ENCODE data around the gene REC8. TPM values are rescaled to one million over a fixed set of nuclear protein-coding genes. Genes with fewer than 3 reads are reported as not detected.

Gene REC8
- total RNA-seq, 1 experiment from 2014 or later = 37.5 TPM

DNA sequence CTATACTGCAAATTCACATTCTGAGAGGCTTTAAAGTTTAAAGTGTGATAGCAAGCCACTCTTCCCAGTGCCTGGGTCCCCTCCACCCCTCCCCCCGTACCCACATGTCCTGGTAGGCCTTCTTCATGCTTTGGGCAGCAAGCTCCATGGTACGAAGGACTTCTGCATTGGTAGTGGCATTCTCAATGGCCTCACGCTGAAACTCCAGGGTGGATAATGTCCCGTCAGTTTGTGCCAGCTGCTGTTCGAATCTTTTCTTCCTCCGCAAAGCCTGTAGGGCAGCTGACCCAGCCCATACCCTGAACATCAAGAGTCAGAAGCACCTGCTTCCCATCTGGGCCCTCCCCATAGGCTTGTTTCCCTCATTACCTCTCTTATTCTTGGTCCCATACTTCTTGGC is 39.4 kb downstream of the REC8 start:
- DNase-seq = no peak

GRCh38 chr14:24212924-24213865 is 41.3 kb downstream of the REC8 start, which contains the start of gene CHMP4A:
CHMP4A (minus strand) TSS chr14:24213488; CDS start chr14:24213439, 49 bp downstream.
- DNase-seq = peak; percentile 96
- H3K27me3 Mint-ChIP-seq (ENCODE audit: unreplicated experiment) = no peaks in the 10 kb centered on the region
- H3K4me3 Mint-ChIP-seq (ENCODE audit: low read depth, unreplicated experiment) = peak within 1 kb of the TSS; percentile 86
- CTCF ChIA-PET = interaction anchor here (0.6 to 1.3 kb wide), 4 partner anchors 17 to 794 kb away, joined by 3 read pairs; partner anchors contain the start of genes TINF2 and TM9SF1
- H3K27ac Mint-ChIP-seq (ENCODE audit: unreplicated experiment) = peak within 1 kb of the TSS; percentile 90
- H3K4me1 Mint-ChIP-seq (ENCODE audit: low read depth, unreplicated experiment) = peaks cover 12% of the 10 kb centered on the region
- no TSS peak for BruUV-seq (replicated peaks)
- TF ChIP-seq, protein P1, sequence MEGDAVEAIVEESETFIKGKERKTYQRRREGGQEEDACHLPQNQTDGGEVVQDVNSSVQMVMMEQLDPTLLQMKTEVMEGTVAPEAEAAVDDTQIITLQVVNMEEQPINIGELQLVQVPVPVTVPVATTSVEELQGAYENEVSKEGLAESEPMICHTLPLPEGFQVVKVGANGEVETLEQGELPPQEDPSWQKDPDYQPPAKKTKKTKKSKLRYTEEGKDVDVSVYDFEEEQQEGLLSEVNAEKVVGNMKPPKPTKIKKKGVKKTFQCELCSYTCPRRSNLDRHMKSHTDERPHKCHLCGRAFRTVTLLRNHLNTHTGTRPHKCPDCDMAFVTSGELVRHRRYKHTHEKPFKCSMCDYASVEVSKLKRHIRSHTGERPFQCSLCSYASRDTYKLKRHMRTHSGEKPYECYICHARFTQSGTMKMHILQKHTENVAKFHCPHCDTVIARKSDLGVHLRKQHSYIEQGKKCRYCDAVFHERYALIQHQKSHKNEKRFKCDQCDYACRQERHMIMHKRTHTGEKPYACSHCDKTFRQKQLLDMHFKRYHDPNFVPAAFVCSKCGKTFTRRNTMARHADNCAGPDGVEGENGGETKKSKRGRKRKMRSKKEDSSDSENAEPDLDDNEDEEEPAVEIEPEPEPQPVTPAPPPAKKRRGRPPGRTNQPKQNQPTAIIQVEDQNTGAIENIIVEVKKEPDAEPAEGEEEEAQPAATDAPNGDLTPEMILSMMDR (IDR thresholded peaks at IDR 0.05; ENCODE audit: unreplicated experiment) = no peak
- intact Hi-C loops (cut with micrococcal nuclease; ENCODE audit: unreplicated experiment) = no loop called here
- peaks cover 68% of the 10 kb centered on the region for H3K36me3 Mint-ChIP-seq (ENCODE audit: insufficient read depth, unreplicated experiment)
- no peaks in the 10 kb centered on the region for H3K9me3 Mint-ChIP-seq (ENCODE audit: low read depth, unreplicated experiment)

More for the DNA sequence above, 39.4 kb downstream of the REC8 start:
- Mint-ChIP-seq H3K27ac (ENCODE audit: unreplicated experiment) (peak overlapping the region; percentile 7), H3K4me3 (ENCODE audit: low read depth, unreplicated experiment) (no peak overlapping the region), H3K36me3 (ENCODE audit: insufficient read depth, unreplicated experiment) (peaks cover 77% of the 10 kb centered on the region), H3K27me3 (ENCODE audit: unreplicated experiment) (no peaks in the 10 kb centered on the region), H3K9me3 (ENCODE audit: low read depth, unreplicated experiment) (no peaks in the 10 kb centered on the region), H3K4me1 (ENCODE audit: low read depth, unreplicated experiment) (peaks cover 12% of the 10 kb centered on the region)
- no TSS peak for BruUV-seq (replicated peaks)
- CTCF ChIA-PET = no interaction called here
- intact Hi-C loops (cut with micrococcal nuclease; ENCODE audit: unreplicated experiment) = no loop called here
- TF ChIP-seq, protein P1 (IDR thresholded peaks at IDR 0.05; ENCODE audit: unreplicated experiment) = no peak

DNA sequence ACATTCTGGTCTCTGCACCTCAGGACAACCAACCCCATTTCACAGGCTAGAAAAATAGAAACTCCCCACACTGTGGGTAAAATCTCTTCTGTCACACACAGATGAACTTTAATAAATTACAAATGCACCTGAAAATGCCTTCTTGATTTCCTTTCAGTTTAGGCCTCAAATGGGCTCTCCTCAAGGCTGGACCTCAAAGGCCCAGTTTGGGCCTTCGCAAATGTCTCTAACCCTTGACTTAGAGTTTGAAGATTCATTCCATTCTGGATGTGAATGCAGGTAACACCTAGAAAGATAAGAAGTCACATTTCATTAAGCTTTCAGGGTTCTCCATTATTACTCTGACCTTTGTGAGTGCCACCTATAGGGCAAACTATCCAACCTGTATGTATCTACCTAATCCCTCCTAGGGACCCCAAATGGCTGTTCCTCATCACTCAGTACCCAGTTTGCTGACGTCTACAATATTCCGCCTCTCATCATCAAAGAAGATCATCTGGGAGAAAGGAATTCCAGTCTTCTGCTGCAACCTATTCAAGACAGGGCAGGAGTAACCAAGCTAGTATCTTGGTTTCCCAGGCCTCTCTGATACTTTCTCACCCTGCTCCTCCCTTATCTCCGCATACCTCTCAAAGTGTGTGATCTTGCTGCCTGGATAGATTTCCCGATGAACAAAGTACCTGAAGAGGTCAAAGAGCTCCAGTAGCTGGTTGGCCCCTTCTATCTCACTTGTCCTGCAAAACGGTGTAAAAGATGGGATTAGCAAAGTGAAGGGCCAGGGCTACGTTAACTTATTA is 42.2 kb downstream of the REC8 start:
- H3K36me3 Mint-ChIP-seq (ENCODE audit: insufficient read depth, unreplicated experiment) = peaks cover 64% of the 10 kb centered on the region
- CTCF ChIA-PET = interaction anchor here (0.6 to 1.3 kb wide), 4 partner anchors 18 to 793 kb away, joined by 3 read pairs; partner anchors contain the start of genes TINF2 and TM9SF1
- TSS peak; percentile 85 for BruUV-seq (replicated peaks)
- H3K27ac Mint-ChIP-seq (ENCODE audit: unreplicated experiment) = peak overlapping the region; percentile 90
- TF ChIP-seq, protein P1 (IDR thresholded peaks at IDR 0.05; ENCODE audit: unreplicated experiment) = no peak
- no peak for DNase-seq
- no peaks in the 10 kb centered on the region for H3K9me3 Mint-ChIP-seq (ENCODE audit: low read depth, unreplicated experiment)
- peaks cover 12% of the 10 kb centered on the region for H3K4me1 Mint-ChIP-seq (ENCODE audit: low read depth, unreplicated experiment)
- peak overlapping the region; percentile 86 for H3K4me3 Mint-ChIP-seq (ENCODE audit: low read depth, unreplicated experiment)
- intact Hi-C loops (cut with micrococcal nuclease; ENCODE audit: unreplicated experiment) = no loop called here
- H3K27me3 Mint-ChIP-seq (ENCODE audit: unreplicated experiment) = no peaks in the 10 kb centered on the region
